Sigmoid colon (tissue), 7 donors: ENCODE data around the gene NHSL2. TPM values are rescaled to one million over a fixed set of nuclear protein-coding genes. Genes with fewer than 3 reads are reported as not detected.

ENCODE experiments used
- DNase-seq: peaks from one replicate; pipeline ENCODE4 v3.0.0-alpha.2; 2019
- H3K27ac ChIP-seq, 4 donors: fragments of 200-600 bp; sonication (generic); one replicate each; pipeline ENCODE4 v1.5.1; 2016 to 2019; ENCODE audit warnings: mild to moderate bottlenecking in 1 of 4
- H3K27me3 ChIP-seq, 3 donors: fragments of 200-600 bp; sonication (generic); one replicate each; pipeline ENCODE4 v1.5.1; 2019; ENCODE audit warnings: mild to moderate bottlenecking in 1 of 3
- H3K36me3 ChIP-seq, 4 donors: fragments of 200-600 bp; sonication (generic); one replicate each; pipeline ENCODE4 v1.5.1; 2016 to 2019
- H3K4me1 ChIP-seq, 4 donors: fragments of 200-600 bp; sonication (generic); one replicate each; pipeline ENCODE4 v1.5.1; 2017 to 2019
- H3K4me3 ChIP-seq, 4 donors: fragments of 200-600 bp; sonication (generic); one replicate each; pipeline ENCODE4 v1.5.1; 2017 to 2019; ENCODE audit warnings: mild to moderate bottlenecking in 2 of 4, moderate library complexity in 1 of 4
- H3K9me3 ChIP-seq, 4 donors: fragments of 200-600 bp in 3 of 4; sonication (generic) in 3 of 4; one replicate each; pipeline versions ENCODE4 v1.5.1 to v1.6.1; 2013 to 2019
- CTCF ChIP-seq, 4 experiments: fragments of 450-650 bp in 3 of 4; fragments of 200-600 bp in 1 of 4; IDR thresholded peaks; one replicate each; pipeline ENCODE4 v1.5.1; 2016 to 2019; ENCODE audit warnings: antibody characterized with exemption in 4 of 4, mild to moderate bottlenecking in 3 of 4, moderate library complexity in 2 of 4
- EP300 ChIP-seq, 4 donors: sonication (generic); formaldehyde crosslinking; IDR thresholded peaks; one replicate each; pipeline ENCODE4 v1.6.1; 2017; ENCODE audit warnings: antibody characterized with exemption in 4 of 4
- POLR2A ChIP-seq, 2 donors: fragments of 450-650 bp; IDR thresholded peaks; one replicate each; pipeline ENCODE4 v1.6.1; 2016; ENCODE audit warnings: antibody characterized with exemption in 2 of 2, mild to moderate bottlenecking in 2 of 2, moderate library complexity in 2 of 2
- POLR2AphosphoS5 ChIP-seq, 4 donors: sonication (generic); formaldehyde crosslinking; IDR thresholded peaks; one replicate each; pipeline ENCODE4 v1.6.1; 2017; ENCODE audit warnings: antibody characterized with exemption in 4 of 4
- WGBS, 2 donors: extraction: QIAGEN DNeasy Blood & Tissue Kit; methylation state at CpG; one replicate each; pipeline ENCODE4 v1.1.7; 2013; 5-methylcytosine and 5-hydroxymethylcytosine counted together
- intact Hi-C: fragments of 100-400 bp; cut with DNase I; formaldehyde crosslinking; loops from one replicate; pipeline ENCODE4 v1.15.1; 2023
- polyA plus RNA-seq, 3 donors: library from polyadenylated mRNA; stranded (reverse); fragments of 200-250 nt; gene quantifications; one replicate each; pipeline ENCODE4 v1.2.3, GENCODE V29; 2013
- total RNA-seq, 4 donors: library from RNA; depleted of rRNA; stranded (reverse); fragments of >200 nt; gene quantifications; one replicate each; pipeline ENCODE4 v1.1.0, GENCODE V29; 2016
- donor health status: healthy with polysubstance abuse.
- donor health status: Bipolar disorder and iron deficiency.
- donor health status: healthy.

NHSL2 gene
- total and polyA plus RNA-seq, 7 donors, result under 0.01 to 21.3 (median 8.1) TPM

GRCh38 chrX:72052415-72053090, 141.9 kb downstream of the NHSL2 start:
- H3K27ac ChIP-seq, result peak overlapping the region in 3 of 4 donors; percentile 42 to 54 (median 51)
- no peaks in the 10 kb centered on the region for H3K27me3 ChIP-seq
- H3K4me1 ChIP-seq, result peaks cover 0 to 17% (median 14%) of the 10 kb centered on the region in 4 donors
- no peaks in the 10 kb centered on the region for H3K36me3 ChIP-seq
- H3K9me3 ChIP-seq, result no peaks in the 10 kb centered on the region
- TF ChIP-seq POLR2AphosphoS5 (IDR thresholded peaks at IDR 0.05) (no peak), POLR2A (IDR thresholded peaks at IDR 0.05) (no peak), EP300 (IDR thresholded peaks at IDR 0.05) (no peak), CTCF (IDR thresholded peaks at IDR 0.05) (no peak)
- intact Hi-C loops, result no loop called here
- DNase-seq, result no peak
- WGBS, 2 donors, result 77 to 86% methylated on average over 5 of the region's 5 CpGs
- H3K4me3 ChIP-seq, result no peak overlapping the region

GRCh38 chrX:72053508-72053907, 142.9 kb downstream of the NHSL2 start:
- DNase-seq, result no peak
- intact Hi-C loops, result no loop called here
- 93 to 95% methylated on average over 5 of the region's 5 CpGs for WGBS, 2 donors
- H3K27ac ChIP-seq, result peak overlapping the region in 3 of 4 donors; percentile 42 to 54 (median 51)
- peaks cover 0 to 21% (median 14%) of the 10 kb centered on the region in 4 donors for H3K4me1 ChIP-seq
- no peak overlapping the region for H3K4me3 ChIP-seq
- H3K27me3 ChIP-seq, result no peaks in the 10 kb centered on the region
- no peaks in the 10 kb centered on the region for H3K36me3 ChIP-seq
- H3K9me3 ChIP-seq, result no peaks in the 10 kb centered on the region
- no peak for TF ChIP-seq POLR2A (IDR thresholded peaks at IDR 0.05)
- no peak for TF ChIP-seq EP300 (IDR thresholded peaks at IDR 0.05)
- no peak for TF ChIP-seq POLR2AphosphoS5 (IDR thresholded peaks at IDR 0.05)
- TF ChIP-seq CTCF (IDR thresholded peaks at IDR 0.05), result no peak

GRCh38 chrX:72054779-72055489, 144.3 kb downstream of the NHSL2 start:
- peak overlapping the region in 1 of 4 donors; percentile 9 for H3K27ac ChIP-seq
- no peak overlapping the region for H3K4me3 ChIP-seq
- intact Hi-C loops, result no loop called here
- H3K9me3 ChIP-seq, result no peaks in the 10 kb centered on the region
- DNase-seq, result no peak
- H3K4me1 ChIP-seq, result peaks cover 0 to 19% (median 11%) of the 10 kb centered on the region in 4 donors
- no peaks in the 10 kb centered on the region for H3K36me3 ChIP-seq
- WGBS, 2 donors, result 79 to 80% methylated on average over 19 of the region's 19 CpGs
- no peaks in the 10 kb centered on the region for H3K27me3 ChIP-seq
- TF ChIP-seq POLR2AphosphoS5 (IDR thresholded peaks at IDR 0.05) (no peak), CTCF (IDR thresholded peaks at IDR 0.05) (no peak), POLR2A (IDR thresholded peaks at IDR 0.05) (no peak), EP300 (IDR thresholded peaks at IDR 0.05) (no peak)

- Histone ChIP-seq H3K27me3 (no peaks in the 10 kb centered on the region), H3K36me3 (no peaks in the 10 kb centered on the region), H3K4me3 (no peak overlapping the region), H3K9me3 (no peaks in the 10 kb centered on the region), H3K27ac (peak overlapping the region in 3 of 4 donors; percentile 23 to 40 (median 38)), H3K4me1 (peaks cover 0 to 38% (median 17%) of the 10 kb centered on the region in 4 donors)
- no peak for DNase-seq
- 49 to 58% methylated on average over 4 of the region's 4 CpGs for WGBS, 2 donors
- intact Hi-C loops, result no loop called here
- TF ChIP-seq EP300 (IDR thresholded peaks at IDR 0.05) (no peak), CTCF (IDR thresholded peaks at IDR 0.05) (no peak), POLR2A (IDR thresholded peaks at IDR 0.05) (no peak)
Measured at GRCh38 chrX:72057331-72057730, 146.7 kb downstream of the NHSL2 start.
